ENCODE results near the gene C10orf53. TPM values are rescaled to one million over a fixed set of nuclear protein-coding genes. Genes with fewer than 3 reads are reported as not detected.

C10orf53 gene
- total and polyA plus RNA-seq, 2 of the 4 experiments (the other 2 are of a cell fraction) = not detected

DNA sequence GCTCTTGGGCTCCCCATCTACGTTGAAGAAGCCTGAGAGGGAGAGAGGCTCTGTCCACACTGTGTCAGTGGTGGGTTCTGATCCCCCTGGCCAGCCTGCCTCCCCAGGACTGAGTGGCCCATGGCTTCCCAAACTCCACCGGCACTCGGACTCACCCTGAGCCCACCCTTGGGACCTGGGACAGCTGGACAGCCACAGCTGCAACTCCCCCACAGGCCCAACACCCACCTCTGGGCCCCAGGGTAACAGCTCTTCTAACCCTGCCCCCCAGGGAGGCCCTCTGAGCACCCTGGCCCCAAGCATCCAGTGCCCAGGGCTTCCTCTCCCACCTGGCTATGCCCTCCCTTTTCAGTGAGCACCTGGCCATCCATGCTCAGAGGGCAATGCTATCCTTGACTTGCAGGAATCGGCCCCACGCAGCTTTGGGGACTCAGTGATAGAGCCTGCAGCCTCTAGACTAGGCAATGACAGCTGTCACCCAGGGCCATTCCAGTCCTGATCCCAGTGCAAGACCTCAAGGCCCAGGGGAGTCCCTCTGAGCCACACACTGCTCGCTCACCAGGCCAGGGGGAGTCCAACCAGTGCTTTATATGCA lies 64.7 kb downstream of the C10orf53 start:
- Histone ChIP-seq H3K4ac (ENCODE audit: low read depth, low read length) (no peak overlapping the region), H2AK9ac (replicated peaks; ENCODE audit: low read depth, low read length, poor library complexity) (no peak overlapping the region), H4K8ac (ENCODE audit: low read depth in 2 of 2, low read length in 2 of 2) (no peak overlapping the region), H2BK20ac (ENCODE audit: low read depth, low read length) (no peak overlapping the region), H3K4me3 (ENCODE audit: insufficient read depth, low read depth, low read length) (no peak overlapping the region), H2BK5ac (ENCODE audit: low read depth, low read length, poor library complexity, severe bottlenecking) (no peak overlapping the region), H3K27ac (ENCODE audit: insufficient read depth, low read length) (no peak overlapping the region), H2AFZ (replicated peaks; ENCODE audit: low read length, poor library complexity) (no peak overlapping the region), H4K20me1 (ENCODE audit: insufficient read depth, low read length) (no peaks in the 10 kb centered on the region), H3K18ac (ENCODE audit: low read depth, low read length) (no peak overlapping the region), H3K23ac (ENCODE audit: low read depth, low read length) (no peak overlapping the region), H2BK15ac (ENCODE audit: low read depth, low read length) (no peak overlapping the region), H3K14ac (replicated peaks; ENCODE audit: low read depth, low read length) (no peak overlapping the region), H3K9me1 (ENCODE audit: insufficient read depth, low read length) (no peaks in the 10 kb centered on the region; the same call in 1 of the 2 replicates), H3K79me1 (ENCODE audit: low read depth in 1 of 2, low read length in 2 of 2) (no peaks in the 10 kb centered on the region), H3K9ac (ENCODE audit: low read depth, low read length) (no peak overlapping the region), H4K91ac (ENCODE audit: insufficient read depth, low read depth, low read length) (no peak overlapping the region), H2BK120ac (ENCODE audit: low read depth, low read length) (no peak overlapping the region), H3K4me1 (ENCODE audit: control insufficient read depth, insufficient read depth, low read length) (no peaks in the 10 kb centered on the region), H3K27me3 (ENCODE audit: control insufficient read depth, insufficient read depth, low read length) (peaks cover 4% of the 10 kb centered on the region), H3K36me3 (ENCODE audit: control insufficient read depth, insufficient read depth, low read length) (no peaks in the 10 kb centered on the region), H4K5ac (ENCODE audit: low read depth, low read length) (no peak overlapping the region), H3K4me2 (ENCODE audit: low read depth, low read length) (no peak overlapping the region), H2AK5ac (ENCODE audit: low read depth, low read length) (no peak overlapping the region), H3K56ac (ENCODE audit: extremely low read depth, insufficient read depth, low read length) (no peak overlapping the region), H3K9me3 (ENCODE audit: control insufficient read depth, insufficient read depth, low read length) (no peaks in the 10 kb centered on the region)
- WGBS, 2 experiments (ENCODE audit: extremely low coverage in 2 of 2, insufficient read length in 1 of 2) = no CpG with 5 or more reads among the region's 6 CpGs
- intact Hi-C loops (cut with micrococcal nuclease) = no loop called here
- DNase-seq (no peak), ATAC-seq (ENCODE audit: low read depth) (no peak)
- CTCF ChIA-PET = no interaction called here
- no TSS peak for BruUV-seq (replicated peaks)
- in situ Hi-C loops (cut with MboI; ENCODE audit: low sequenced_read_pairs) = no loop called here
- POLR2A ChIA-PET (ENCODE audit: unreplicated experiment) = no interaction called here
- dilution Hi-C loops (cut with HindIII; ENCODE audit: low sequenced_read_pairs, unreplicated experiment) = no loop called here
- TF ChIP-seq MAZ (IDR thresholded peaks at IDR 0.05; ENCODE audit: borderline replicate concordance, low read depth, low read length) = no peak
- TF ChIP-seq RAD21 (IDR thresholded peaks at IDR 0.05; ENCODE audit: low read length) = no peak
- TF ChIP-seq SMC3 (IDR thresholded peaks at IDR 0.05; ENCODE audit: low read depth, low read length) = no peak
- TF ChIP-seq RFX5 (IDR thresholded peaks at IDR 0.05; ENCODE audit: low read depth, low read length) = no peak
- TF ChIP-seq FOS (IDR thresholded peaks at IDR 0.05; ENCODE audit: low read depth, low read length) = no peak
- TF ChIP-seq, protein P1, sequence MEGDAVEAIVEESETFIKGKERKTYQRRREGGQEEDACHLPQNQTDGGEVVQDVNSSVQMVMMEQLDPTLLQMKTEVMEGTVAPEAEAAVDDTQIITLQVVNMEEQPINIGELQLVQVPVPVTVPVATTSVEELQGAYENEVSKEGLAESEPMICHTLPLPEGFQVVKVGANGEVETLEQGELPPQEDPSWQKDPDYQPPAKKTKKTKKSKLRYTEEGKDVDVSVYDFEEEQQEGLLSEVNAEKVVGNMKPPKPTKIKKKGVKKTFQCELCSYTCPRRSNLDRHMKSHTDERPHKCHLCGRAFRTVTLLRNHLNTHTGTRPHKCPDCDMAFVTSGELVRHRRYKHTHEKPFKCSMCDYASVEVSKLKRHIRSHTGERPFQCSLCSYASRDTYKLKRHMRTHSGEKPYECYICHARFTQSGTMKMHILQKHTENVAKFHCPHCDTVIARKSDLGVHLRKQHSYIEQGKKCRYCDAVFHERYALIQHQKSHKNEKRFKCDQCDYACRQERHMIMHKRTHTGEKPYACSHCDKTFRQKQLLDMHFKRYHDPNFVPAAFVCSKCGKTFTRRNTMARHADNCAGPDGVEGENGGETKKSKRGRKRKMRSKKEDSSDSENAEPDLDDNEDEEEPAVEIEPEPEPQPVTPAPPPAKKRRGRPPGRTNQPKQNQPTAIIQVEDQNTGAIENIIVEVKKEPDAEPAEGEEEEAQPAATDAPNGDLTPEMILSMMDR (conservative IDR thresholded peaks at IDR 0.05; ENCODE audit: low read depth, low read length) = no peak
- TF ChIP-seq MAFK (IDR thresholded peaks at IDR 0.05; ENCODE audit: low read depth, low read length) = no peak
- no peak for TF ChIP-seq NFE2L2 (IDR thresholded peaks at IDR 0.05; ENCODE audit: low read depth, low read length)
- no peak for TF ChIP-seq MXI1 (IDR thresholded peaks at IDR 0.05; ENCODE audit: borderline replicate concordance, low read depth, low read length)
- TF ChIP-seq BHLHE40 (IDR thresholded peaks at IDR 0.05; ENCODE audit: low read depth, low read length) = no peak
- TF ChIP-seq CHD1 (IDR thresholded peaks at IDR 0.05; ENCODE audit: low read depth, low read length) = no peak
- TF ChIP-seq, protein P2, sequence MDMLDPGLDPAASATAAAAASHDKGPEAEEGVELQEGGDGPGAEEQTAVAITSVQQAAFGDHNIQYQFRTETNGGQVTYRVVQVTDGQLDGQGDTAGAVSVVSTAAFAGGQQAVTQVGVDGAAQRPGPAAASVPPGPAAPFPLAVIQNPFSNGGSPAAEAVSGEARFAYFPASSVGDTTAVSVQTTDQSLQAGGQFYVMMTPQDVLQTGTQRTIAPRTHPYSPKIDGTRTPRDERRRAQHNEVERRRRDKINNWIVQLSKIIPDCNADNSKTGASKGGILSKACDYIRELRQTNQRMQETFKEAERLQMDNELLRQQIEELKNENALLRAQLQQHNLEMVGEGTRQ (IDR thresholded peaks at IDR 0.05; ENCODE audit: low read depth, low read length) = no peak
- TF ChIP-seq CEBPB (IDR thresholded peaks at IDR 0.05; ENCODE audit: low read depth, low read length) = no peak
- no peak for TF ChIP-seq POLR2A (IDR thresholded peaks at IDR 0.05; ENCODE audit: low read depth, low read length)
- no peak for TF ChIP-seq RCOR1 (IDR thresholded peaks at IDR 0.05; ENCODE audit: insufficient replicate concordance, low read length)
- TF ChIP-seq, protein P3, sequence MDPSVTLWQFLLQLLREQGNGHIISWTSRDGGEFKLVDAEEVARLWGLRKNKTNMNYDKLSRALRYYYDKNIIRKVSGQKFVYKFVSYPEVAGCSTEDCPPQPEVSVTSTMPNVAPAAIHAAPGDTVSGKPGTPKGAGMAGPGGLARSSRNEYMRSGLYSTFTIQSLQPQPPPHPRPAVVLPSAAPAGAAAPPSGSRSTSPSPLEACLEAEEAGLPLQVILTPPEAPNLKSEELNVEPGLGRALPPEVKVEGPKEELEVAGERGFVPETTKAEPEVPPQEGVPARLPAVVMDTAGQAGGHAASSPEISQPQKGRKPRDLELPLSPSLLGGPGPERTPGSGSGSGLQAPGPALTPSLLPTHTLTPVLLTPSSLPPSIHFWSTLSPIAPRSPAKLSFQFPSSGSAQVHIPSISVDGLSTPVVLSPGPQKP (IDR thresholded peaks at IDR 0.05; ENCODE audit: borderline replicate concordance, low read depth, low read length) = no peak

Measured in IMR-90 (cell line).